ENCODE data around the gene SLC6A6. TPM values are rescaled to one million over a fixed set of nuclear protein-coding genes. Genes with fewer than 3 reads are reported as not detected.

The SLC6A6 gene
- polyA plus RNA-seq, 1 of the 3 experiments (the other 2 are of a cell fraction), result 19.1 TPM

GRCh38 chr3:14489641-14490040, 87.2 kb downstream of the SLC6A6 start:
- Histone ChIP-seq H2AFZ (ENCODE audit: low read depth) (no peak overlapping the region), H3F3A (replicated peaks; ENCODE audit: insufficient read depth) (no peaks in the 10 kb centered on the region), H3K4me3 (ENCODE audit: low read depth in 2 of 2, low read length in 1 of 2) (no peak overlapping the region), H3K36me3 (replicated peaks in 1 of 2; ENCODE audit: control insufficient read depth in 1 of 2, insufficient read depth in 2 of 2, low read length in 1 of 2) (peaks cover 0 to 12% of the 10 kb centered on the region in 2 experiments), H3K27me3 (ENCODE audit: insufficient read depth) (no peaks in the 10 kb centered on the region), H3K79me2 (ENCODE audit: insufficient read depth) (no peaks in the 10 kb centered on the region), H3K9ac (no peak overlapping the region), H4K20me1 (ENCODE audit: insufficient read depth) (0 out of 2 replicates have a peak, but pooled peaks cover 4% of the 10 kb centered on the region), H3K4me2 (no peak overlapping the region), H3K9me3 (no peaks in the 10 kb centered on the region), H3K9me2 (no peaks in the 10 kb centered on the region), H3K4me1 (ENCODE audit: control insufficient read depth in 1 of 2, insufficient read depth in 2 of 2, low read depth in 1 of 2, low read length in 1 of 2) (no peaks in the 10 kb centered on the region; a peak in 1 of 4 replicates), H3K27ac (ENCODE audit: low read depth in 2 of 2, low read length in 1 of 2) (no peak overlapping the region)
- TF ChIP-seq GABPA (IDR thresholded peaks at IDR 0.05; ENCODE audit: low read depth) (no peak), RFX5 (IDR thresholded peaks at IDR 0.05; ENCODE audit: low read length) (no peak), FOXJ3 (CRISPR knock-in tag; IDR thresholded peaks at IDR 0.05) (no peak), REST (IDR thresholded peaks at IDR 0.05; ENCODE audit: low read depth, low read length) (no peak), CTCF (IDR thresholded peaks at IDR 0.05) (no peak), ELF1 (IDR thresholded peaks at IDR 0.05) (no peak), RXRA (IDR thresholded peaks at IDR 0.05; ENCODE audit: borderline replicate concordance, low read depth) (no peak), FOSL2 (IDR thresholded peaks at IDR 0.05; ENCODE audit: borderline replicate concordance, low read depth) (no peak), MEF2A (IDR thresholded peaks at IDR 0.05; ENCODE audit: borderline replicate concordance, low read depth) (no peak), TEAD4 (IDR thresholded peaks at IDR 0.05; ENCODE audit: borderline replicate concordance, insufficient read depth) (no peak), CHD2 (IDR thresholded peaks at IDR 0.05; ENCODE audit: low read length, partially characterized antibody) (no peak), GATA2 (CRISPR knock-in tag; IDR thresholded peaks at IDR 0.05) (no peak), YY1 (IDR thresholded peaks at IDR 0.05; ENCODE audit: low read depth) (no peak), EP300 (IDR thresholded peaks at IDR 0.05; ENCODE audit: borderline replicate concordance in 1 of 2, low read depth in 1 of 2, low read length in 1 of 2) (no peak), TCF12 (IDR thresholded peaks at IDR 0.05) (no peak), RCOR1 (IDR thresholded peaks at IDR 0.05; ENCODE audit: low read length) (no peak)
- ChIA-PET CTCF (interaction anchor here (0.9 kb wide), 1 partner anchor 19 kb away, joined by 4 read pairs; no protein-coding TSS in a partner anchor), POLR2A (no interaction called here)
- 97% methylated on average over 7 of the region's 7 CpGs for WGBS (ENCODE audit: low lambda C conversion rate)
- DNase-seq, result no peak

Data from SK-N-SH (cell line).